NOMO-1 (cell line): ENCODE measurements around the gene CDK5RAP2.
A peak's percentile ranks its signal among the peaks of the same experiment; 100 is the strongest.

Source experiments
- DNase-seq, 2 experiments: peaks; one replicate each; lab custom pipeline; 2025; ENCODE audit not compliant: unreplicated experiment in 2 of 2; lab: John Stamatoyannopoulos, UW

Gene CDK5RAP2

DNA sequence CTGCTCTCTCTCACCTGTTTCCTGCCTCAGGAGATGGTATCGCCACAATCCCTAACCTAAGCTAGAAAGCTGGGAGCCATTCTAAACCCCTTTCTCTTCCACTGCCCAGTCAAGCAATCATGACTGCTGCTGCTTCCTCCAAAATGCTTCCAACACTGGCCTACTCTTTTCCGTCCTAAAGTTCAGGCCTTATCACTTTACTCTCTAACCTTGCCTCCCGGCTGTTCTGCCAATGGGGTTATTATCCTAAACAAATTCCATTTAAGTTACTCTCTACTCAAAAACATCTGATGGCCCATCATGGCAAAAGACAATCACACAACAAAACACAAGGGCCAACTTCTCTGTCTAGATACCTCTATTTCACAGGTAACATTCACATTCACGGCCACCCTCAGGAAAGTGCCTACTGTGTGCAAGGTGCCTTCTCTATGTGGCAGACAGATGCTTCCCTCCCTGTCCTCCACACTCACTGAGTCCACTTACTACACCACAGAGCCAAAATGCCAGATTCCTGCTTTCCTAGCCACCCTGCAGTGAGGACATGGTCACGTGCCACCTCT, 168.0 kb downstream of the CDK5RAP2 start:
- DNase-seq, result no peak

DNA sequence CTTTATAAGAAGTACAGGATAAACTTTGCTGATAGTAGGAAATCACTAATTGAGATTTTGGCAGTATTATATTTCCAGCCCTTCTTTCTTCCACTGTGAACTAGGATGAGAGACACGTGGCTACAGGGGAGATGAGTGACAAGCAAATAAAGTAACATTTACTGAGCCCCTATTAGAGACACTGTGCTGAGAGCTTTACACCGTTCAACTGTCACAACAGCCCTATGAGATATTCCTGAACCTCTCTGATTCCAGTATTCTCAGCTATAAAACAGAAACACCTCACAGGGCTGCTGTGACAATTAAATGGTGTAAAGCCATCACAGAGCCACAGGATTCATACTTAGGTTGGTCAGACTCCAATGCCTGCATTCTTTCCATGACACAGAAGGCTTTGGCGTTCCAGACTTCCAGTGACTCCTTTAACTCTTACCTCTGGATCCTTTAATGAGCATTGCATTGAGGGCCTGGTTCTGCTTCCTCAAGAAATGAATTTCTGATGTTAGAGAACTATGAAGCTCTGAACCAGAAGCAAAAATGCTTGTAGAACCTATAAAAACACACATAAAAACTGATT, 169.0 kb downstream of the CDK5RAP2 start:
- DNase-seq, result no peak

DNA sequence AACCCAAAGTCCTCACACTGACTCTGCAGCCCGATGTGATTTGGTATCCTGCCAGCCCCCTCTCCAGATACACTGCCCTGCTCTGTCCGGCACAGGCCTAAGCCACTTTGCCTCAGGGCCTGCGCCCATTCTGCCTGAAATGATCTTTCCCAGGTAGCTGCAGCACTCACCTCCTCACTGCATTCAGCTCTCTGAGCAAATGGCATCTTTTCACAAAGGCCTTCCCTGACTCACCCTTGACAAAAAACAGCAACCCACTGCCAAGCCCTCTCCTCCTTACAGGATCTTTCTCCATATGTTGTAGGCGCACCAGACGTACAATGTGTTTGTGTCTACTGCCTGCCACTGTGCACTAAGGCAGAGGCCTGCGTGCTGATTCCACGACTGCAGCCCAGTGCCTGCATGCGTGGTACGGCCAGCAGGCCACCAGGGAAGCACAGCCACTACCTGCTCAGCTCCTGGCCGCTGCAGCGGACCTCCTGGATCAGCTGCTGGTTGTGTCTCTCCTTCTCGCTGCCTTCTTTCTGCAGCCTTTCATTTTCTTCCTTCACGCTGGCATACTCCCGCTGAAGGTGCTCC, 171.2 kb downstream of the CDK5RAP2 start:
- DNase-seq, result no peak

DNA sequence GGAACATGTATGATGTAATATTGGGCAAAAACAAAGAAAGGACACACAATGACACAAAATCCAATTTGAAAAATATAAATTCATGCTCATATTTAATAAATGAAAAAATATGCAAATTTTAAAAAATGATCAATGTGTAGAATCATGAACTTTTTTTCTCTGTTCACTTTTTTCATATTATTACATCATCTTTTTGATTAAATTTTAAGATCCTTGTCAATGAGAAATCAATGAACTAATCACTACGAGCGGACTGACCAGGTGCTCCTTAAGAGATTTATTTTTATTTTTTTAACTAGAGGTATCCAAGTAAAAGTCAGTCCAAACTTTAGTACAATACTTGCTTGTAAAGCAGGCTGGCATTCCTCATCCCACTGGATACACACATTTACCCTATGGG, 174.1 kb downstream of the CDK5RAP2 start:
- DNase-seq, result no peak

DNA sequence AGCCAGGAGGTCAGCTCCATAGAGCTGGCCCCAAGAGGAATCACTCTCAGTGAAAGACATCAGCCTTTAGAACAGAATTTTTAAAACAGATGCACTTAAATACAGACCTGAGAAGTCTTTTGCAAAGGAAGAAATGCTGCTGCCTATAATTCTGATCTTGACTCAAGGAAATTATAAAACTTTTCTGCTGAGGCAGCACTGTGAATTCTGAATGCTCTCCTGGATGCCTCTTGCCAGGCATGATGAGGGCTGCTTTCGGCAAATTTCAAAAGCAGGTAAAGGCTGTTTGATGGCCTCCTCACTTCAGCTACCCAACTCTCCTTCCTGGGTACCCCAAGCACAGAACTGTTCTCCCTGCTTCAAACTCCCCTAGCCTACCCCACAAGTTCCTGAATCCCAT, 174.8 kb downstream of the CDK5RAP2 start:
- no peak for DNase-seq

DNA sequence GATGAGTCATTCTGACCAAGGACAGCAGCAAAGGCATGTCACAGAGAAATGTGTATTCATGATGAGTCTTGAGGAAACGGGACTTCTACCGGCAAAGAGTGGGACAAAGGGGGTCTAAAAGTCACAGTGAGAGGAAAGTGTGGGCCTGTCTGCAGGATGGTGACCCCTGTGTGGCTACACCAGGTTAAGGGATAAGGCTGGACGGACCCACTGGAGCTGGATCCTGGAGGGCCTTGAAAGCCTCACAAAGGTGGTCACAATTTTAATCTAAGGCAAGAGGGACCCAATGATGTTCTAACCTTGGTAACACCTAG, 176.5 kb downstream of the CDK5RAP2 start:
- no peak for DNase-seq

DNA sequence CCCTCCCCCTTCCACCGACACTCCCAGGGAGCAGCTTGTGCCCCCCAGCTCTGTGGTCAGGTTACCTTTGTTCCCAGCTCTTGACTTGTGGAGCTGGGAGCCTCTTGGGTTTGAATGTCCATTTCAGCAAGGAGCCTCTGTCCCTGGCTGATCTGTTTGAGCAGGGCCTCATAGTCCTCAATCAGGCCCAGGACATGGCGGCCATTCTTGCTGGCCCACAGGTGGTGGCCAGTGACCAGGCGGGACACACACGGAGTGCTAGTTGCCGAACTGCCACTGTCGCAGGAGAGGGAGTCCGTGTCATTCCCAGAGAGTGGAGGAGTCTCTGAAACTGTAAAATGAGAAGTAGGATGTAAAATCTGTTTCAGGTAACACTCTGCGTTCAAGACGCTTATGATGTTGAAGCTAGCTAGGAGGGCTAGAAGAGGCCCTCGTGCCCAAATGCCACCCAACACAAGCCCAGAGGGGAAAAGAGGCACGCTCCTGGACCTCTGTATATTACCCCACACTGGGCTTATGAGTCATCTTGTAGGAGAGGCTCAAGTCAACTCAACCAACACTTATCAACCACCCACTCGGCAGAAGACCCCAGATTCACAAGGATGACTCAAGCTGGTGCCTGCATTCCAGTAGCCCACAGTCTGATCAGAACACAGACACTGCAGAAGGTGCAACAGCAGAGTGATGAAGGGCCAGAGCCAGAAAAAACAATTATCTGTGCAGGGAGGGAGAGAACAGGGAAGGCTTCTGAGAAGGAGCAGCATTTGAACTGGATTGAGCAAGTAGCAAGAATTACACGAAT, 177.0 kb downstream of the CDK5RAP2 start:
- peak; percentile 49 to 74 for DNase-seq

DNA sequence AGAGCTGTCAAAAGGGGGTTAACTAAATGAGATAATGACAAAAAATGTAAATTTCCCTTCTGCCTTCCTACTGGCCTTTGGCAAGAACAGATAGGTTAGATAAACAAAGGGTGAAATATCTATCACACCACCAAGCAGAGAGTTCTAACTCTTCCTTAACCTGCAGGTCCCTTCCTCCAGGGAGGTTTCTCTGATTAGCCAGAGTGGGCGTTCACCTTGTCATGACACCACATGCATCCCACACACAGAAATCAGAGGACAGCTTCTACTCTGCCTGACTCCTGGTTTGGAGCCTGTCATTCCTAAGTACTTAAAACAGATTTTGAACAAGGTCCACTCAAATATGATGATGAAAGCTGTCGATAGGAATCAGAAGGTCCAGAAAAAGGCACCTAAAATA, 180.0 kb downstream of the CDK5RAP2 start:
- no peak for DNase-seq

DNA sequence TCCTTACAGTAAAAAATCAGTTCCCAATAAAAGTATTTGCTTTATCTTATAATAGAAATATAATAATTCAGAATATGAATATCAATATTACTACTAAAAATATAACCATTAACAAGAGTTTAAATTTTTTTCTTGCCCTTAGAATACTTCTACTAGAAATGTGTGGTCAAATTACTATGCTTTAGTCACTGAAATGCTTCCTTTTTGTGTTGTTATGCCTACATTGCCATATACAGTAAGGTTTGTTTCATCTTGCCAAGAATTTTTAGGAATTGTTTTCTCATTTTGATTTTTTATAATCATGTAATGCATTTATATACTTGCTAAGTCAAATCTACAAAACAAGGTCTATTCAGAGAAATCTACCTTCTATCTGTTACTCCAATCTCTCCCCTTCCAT, 181.7 kb downstream of the CDK5RAP2 start:
- DNase-seq, result no peak

DNA sequence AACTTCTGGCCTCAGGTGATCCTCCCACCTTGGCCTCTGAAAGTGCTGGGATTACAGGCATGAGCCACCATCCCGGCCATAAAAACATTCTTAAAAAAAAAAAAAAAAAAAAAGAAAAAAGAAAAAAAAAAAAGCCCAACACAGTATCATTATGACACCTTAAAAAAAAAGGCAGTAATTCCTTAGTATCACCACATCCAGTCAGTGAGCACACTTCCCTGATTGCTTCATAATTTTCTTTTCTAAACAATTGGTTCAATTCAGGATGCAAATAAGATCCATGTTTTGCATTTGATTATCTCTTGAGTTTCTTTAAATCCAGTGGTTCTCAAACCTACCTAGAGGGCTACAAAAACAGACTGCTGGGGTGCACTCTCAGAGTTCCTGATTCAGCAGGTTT, 182.5 kb downstream of the CDK5RAP2 start:
- no peak for DNase-seq

DNA sequence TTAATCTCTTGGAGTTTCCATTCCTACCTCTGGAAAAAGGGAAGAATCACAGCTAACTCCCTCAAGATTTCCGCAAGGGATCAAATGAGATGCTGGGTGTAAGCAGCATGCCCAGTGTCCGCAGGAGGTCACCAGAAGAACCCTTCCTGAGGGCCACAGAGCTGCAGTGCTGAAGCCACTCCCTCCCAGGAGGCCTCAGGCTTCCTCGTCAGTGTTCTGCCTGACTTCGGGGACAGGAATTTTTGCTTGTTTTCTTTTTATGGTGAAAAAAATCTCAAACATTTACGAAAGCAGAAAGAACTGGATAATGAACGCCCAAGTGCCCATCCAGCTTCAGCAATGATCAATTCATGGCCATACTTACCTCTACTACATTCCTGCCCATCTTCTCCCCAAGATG, 183.0 kb downstream of the CDK5RAP2 start:
- DNase-seq, result no peak

DNA sequence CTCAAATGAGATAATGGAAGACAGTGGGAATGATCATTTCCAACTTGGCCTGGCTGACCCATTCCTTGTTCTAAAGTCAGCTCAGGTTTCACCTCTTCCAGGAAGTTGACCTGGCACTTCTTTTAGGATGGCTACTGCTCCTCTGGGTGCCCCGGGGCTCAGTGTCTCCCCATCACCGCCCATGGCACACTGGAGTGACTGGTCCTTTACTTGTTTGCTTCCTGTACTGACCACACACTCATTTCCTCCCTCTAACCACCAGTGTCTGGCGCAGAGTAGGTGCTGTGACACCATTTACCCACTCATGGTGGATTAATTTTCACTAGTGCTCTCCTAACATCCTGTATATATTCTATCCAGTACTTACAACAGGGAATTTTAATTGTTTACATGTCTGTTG, 183.5 kb downstream of the CDK5RAP2 start:
- no peak for DNase-seq

DNA sequence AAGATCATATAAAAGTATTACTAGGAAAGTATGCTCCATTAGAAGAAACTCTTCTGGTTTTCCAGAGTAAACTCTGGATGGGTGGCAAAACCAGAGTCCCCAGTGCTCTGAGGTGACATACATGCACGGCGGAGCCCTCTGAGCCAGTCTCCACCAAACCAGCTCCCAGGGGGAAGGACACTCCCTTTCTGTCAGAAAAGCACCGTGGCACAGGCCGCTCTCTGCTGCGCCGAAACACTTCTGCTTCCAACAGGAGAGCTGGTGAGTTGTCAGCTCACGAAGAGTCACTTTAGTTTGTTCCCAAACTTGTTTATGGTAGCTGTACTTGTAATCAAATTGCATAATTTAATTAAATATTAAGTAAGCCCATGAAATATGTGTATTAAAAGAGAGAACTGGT, 184.6 kb downstream of the CDK5RAP2 start:
- DNase-seq, result no peak

DNA sequence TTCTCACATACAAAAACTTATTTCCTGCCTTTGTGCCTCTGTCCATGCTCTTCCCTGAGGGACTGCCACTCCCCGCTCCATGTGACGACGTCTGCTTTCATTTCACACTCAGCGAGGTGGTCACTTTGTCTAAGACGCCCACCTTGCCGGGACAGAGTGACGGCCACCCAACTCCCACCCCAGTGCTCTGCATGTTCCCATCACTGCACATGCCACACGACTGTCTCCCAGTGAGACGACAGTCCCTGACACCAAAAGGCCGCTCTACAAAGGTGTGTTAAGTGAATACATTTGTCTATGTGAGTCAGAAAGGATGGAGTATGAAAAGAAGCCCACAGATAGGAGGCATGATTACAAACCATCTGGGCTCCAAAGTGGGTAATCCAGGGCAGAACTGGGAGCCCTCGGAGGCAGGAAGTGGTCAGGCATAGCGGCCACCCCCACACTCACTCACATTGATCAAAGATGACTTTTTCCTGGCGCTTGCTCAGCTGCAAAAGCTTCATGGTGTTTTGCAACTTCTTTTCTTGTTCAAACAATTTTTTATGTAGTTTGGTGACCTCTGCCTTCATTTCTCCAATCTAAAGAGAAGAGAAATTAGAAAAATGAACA, 185.8 kb downstream of the CDK5RAP2 start:
- no peak for DNase-seq

DNA sequence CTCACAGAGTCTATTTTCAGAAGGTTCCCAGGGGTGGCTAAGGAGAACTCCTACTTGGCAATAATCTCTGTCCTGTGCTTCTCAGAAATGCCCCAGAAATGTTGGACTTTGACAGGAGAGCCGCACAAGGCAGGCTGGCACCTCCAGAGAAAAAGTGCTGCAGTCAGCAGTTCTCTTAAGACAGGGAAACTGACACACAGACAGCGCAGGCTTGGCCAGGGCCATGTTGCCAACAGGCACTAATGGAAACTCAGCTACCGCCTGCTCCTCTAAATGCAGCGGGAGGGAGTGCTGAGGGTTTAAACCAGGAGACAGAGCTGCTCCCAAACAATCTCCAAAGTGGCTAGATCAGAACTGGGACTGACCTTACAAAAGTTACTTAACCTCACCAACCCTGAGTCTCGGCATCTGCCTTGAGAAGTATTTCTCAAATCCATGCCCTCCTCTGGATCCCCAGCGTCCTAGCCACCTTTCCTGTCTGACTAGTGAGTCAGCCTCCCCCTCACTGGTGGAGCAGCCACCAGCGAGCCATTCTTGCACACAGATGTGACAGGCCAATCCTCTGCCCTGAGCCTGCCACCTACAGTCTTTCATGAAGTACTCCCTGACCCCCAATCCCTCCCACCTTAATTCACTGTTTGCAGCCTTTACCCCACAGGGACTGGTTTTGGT, 186.4 kb downstream of the CDK5RAP2 start:
- no peak for DNase-seq

DNA sequence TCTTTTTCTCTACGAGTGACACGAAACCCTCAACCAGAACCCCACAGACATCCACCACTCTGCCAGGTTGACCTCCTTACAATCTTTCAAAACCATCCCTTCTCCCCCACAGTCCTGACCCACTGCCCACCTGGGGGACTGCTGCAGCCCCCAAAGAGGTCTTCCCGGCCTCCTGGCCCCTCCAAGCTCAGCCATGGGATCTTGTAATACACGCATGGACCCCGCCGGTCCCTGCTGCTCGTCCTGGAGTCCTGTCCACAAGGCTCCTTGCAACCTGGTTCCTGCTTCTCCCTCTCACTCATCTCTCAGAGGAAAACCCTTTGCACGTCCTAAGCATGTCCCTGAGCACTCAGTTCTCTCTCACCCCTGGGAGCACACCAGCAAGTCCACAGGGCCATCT, 187.3 kb downstream of the CDK5RAP2 start:
- DNase-seq, result no peak

DNA sequence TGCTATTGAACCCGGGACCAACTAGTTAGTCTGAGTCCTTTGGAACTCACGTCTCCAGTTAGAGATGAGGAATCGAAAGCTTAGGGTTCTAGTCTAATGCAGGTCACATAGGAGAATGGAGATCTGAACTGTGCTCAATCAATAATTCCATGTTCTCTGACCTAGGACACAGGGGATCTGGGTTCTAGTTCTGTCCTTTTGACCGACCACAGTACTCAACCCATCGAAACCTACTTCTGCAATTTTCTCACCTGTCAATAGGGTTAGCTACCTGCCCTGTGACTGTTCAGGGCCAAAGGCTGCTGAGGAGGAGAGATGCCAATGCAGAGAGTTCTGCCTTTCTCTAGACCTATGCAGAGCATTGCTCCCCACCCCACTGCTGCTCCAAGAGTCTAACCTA, 187.7 kb downstream of the CDK5RAP2 start:
- DNase-seq, result no peak

DNA sequence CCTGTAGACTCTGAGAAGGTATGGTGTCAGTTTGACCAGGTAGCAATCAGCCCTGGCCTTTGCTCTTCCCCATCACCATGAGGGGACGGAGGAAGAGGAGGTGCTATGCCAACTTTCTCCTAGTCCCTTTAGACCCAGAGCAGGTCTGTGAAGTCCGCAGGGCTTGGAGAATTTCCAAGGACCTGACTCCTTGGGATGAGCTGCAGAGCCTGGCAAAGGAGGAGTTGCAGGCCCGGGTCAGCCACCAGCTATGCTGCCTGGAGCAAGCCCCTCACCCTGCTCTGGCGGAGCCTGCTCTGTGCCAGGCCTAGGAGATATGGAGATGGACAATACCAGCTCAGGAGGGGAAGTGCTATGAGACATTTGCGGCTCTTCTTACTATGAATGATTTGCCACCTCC, 188.3 kb downstream of the CDK5RAP2 start:
- DNase-seq, result no peak

DNA sequence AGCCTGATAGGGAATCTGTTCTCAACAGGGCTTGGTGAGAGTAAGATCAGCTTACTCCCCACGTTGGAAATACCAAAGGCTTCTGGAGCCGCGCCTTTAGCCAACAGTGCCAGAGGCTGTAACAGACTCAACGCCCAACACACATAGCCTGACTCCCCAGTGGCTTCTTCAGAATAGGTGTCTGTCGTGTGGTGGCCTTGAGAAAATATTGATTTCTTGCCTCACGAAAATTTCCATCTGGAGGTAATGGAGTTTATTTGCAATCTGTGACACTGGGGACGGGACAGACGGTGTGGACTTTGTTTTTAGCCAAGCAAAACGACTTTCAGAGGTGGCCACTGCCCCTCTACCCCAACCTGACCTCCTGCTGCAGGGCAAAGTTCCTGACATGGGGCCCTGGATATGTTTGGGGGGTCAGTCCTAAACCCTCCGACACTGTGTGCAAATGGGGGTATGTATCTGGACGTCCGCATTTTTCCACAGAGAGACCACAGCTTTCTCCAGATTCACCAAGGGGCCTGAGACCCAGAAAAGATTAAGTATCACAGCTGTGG, 189.3 kb downstream of the CDK5RAP2 start:
- DNase-seq, result no peak

DNA sequence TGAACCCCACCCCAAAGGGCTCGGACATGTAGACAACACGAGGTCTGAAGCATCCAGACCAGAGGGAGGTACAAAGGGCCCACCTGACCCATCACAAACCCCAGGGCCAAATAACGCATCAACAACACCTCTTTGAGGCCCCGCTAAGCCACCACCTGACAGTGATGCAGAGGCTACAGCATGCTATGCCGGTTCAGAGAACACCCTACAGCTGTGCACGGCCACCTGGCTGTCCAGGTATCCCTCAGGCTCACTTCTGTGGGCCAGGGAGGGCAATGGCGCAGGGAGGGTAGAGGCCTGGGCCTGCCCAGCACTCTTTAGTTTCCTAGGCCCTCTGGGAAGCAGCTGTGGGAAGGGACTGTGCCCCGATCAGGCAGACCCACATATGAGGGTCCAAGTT, 190.1 kb downstream of the CDK5RAP2 start:
- no peak for DNase-seq

DNA sequence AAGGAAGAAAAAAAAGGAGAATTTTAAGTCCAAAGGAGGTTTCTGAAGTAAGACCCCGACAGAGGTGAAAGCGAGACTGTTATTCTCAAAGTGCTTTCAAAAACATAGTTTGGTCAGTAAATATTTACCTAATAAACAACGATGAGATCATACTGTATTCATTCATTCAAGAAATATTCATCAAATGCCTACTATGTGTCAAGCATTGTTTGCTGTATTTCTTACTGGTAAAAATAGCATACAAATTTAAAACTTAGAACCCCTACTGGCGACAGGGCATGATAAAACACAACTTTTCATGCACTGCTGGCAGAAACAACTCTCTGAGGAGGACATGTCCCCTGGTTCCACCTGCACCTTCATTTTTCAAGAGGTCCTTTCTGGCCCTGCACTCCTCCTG, 190.7 kb downstream of the CDK5RAP2 start:
- no peak for DNase-seq
